Neural crest cell (in vitro differentiated cells): Measurements from ENCODE around the gene PIGM. TPM values are rescaled to one million over a fixed set of nuclear protein-coding genes. Genes with fewer than 3 reads are reported as not detected.
"Not testable (repeated sequence)": the region's sequence is repeated elsewhere in the genome, so short reads cannot be mapped to it uniquely, and the experiment has no call there.

Experiments used
- DNase-seq: peaks from one replicate; pipeline ENCODE4 v3.0.0; 2021; ENCODE audit warnings: low read depth, mixed read lengths, low spot score
- H3K27ac Mint-ChIP-seq: one replicate; pipeline ENCODE4 v1.8.0; 2021; ENCODE audit warnings: mild to moderate bottlenecking, mixed read lengths; ENCODE audit not compliant: unreplicated experiment
- H3K27me3 Mint-ChIP-seq: 2 replicates; pipeline ENCODE4 v1.8.0; 2021; ENCODE audit warnings: low read depth, mild to moderate bottlenecking, mixed read lengths
- H3K36me3 Mint-ChIP-seq: 2 replicates; pipeline ENCODE4 v1.8.0; 2021; ENCODE audit warnings: low read depth, mild to moderate bottlenecking, mixed read lengths
- H3K4me1 Mint-ChIP-seq: 2 replicates; pipeline ENCODE4 v1.8.0; 2021; ENCODE audit warnings: mixed read lengths
- H3K4me3 Mint-ChIP-seq: one replicate; pipeline ENCODE4 v1.8.0; 2021; ENCODE audit warnings: mild to moderate bottlenecking, mixed read lengths
- H3K9me3 Mint-ChIP-seq: 2 replicates; pipeline ENCODE4 v1.8.0; 2021; ENCODE audit warnings: mixed read lengths
- total RNA-seq: library from RNA; stranded (reverse); gene quantifications from 2 replicates; pipeline ENCODE4 v1.2.1, GENCODE V29; 2021
- TF ChIP-seq, protein P1 (sequence below): fragments of 200-600 bp; sonication (generic); conservative IDR thresholded peaks from 2 replicates; pipeline ENCODE4 v1.5.0; 2021; ENCODE audit warnings: antibody characterized with exemption, mild to moderate bottlenecking

The PIGM gene
- total RNA-seq, 1 donor from 2014 or later: 9.9 TPM

DNA sequence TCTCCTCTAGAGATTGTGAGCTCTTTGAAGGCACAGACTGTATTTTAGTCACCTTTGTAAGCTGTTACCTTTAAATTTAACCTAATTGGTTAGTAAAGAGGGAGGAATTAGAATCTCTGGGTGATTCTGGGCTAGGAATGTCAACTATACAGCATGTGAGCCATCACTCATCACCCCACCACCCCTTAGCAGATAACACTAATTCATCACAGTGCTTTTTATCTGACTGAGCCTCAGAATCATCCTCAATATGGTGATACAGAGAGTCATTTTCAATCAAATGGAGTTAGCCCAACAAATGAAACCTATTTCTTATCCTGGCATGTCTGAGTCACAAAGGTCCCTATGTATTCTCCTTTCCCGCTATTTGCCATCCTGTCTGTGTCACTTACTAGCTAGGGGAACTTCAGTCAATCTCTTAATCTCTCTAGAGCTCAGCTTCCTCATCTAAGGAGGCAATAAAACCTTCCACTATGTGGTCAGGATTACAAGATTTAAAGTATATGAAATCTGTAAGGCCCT lies 24.9 kb upstream of the PIGM start:
- peaks cover 42% of the 10 kb centered on the region for H3K27me3 Mint-ChIP-seq
- peaks cover 72% of the 10 kb centered on the region for H3K4me1 Mint-ChIP-seq
- H3K4me3 Mint-ChIP-seq: no peak overlapping the region
- H3K36me3 Mint-ChIP-seq: peaks cover 1% of the 10 kb centered on the region
- TF ChIP-seq, protein P1, sequence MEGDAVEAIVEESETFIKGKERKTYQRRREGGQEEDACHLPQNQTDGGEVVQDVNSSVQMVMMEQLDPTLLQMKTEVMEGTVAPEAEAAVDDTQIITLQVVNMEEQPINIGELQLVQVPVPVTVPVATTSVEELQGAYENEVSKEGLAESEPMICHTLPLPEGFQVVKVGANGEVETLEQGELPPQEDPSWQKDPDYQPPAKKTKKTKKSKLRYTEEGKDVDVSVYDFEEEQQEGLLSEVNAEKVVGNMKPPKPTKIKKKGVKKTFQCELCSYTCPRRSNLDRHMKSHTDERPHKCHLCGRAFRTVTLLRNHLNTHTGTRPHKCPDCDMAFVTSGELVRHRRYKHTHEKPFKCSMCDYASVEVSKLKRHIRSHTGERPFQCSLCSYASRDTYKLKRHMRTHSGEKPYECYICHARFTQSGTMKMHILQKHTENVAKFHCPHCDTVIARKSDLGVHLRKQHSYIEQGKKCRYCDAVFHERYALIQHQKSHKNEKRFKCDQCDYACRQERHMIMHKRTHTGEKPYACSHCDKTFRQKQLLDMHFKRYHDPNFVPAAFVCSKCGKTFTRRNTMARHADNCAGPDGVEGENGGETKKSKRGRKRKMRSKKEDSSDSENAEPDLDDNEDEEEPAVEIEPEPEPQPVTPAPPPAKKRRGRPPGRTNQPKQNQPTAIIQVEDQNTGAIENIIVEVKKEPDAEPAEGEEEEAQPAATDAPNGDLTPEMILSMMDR: no peak
- DNase-seq: no peak
- peaks cover 5% of the 10 kb centered on the region for H3K9me3 Mint-ChIP-seq
- H3K27ac Mint-ChIP-seq: peak overlapping the region; percentile 7

DNA sequence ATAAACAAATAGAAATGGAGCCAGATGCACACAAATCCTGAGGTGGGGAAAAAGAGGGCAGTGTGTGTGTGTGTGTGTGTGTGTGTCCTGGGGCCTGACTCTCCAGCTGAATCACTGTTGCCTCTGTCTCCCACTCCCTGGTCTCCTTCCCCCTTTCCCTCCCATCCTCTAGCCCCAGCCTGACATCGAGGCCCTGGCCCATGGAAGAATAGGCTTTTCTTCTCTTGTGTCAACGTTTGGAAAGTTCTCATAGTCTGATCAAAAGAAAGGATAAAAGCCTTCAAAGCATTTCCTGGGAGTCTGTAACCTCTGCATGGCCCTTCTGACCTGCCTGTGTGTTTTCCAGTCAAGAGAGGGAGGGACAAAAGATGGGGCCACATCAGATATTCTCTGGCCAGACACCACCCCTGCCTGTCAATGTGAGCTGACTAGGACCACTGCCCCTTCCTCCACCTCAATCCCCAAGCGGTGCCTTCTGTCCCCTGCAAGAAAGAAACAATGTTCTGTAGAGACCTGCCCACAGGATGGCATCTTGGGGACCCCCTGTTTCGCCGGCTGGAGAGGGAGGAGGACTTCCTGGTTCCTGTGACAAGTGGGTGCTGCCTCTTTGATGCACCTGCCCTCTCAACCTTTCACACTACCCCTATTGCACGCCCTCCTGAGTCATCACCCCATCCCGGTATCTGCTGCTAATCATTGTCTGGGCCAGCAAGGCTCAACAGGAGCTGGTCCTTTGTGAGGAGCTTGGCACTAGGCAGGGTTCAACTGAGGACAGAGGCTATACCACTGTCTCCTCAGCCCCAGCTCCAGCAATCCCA lies 22.0 kb upstream of the PIGM start:
- H3K4me1 Mint-ChIP-seq: peaks cover 73% of the 10 kb centered on the region
- TF ChIP-seq, protein P1: no peak
- peaks cover 2% of the 10 kb centered on the region for H3K36me3 Mint-ChIP-seq
- peak; percentile 30 for DNase-seq
- H3K27ac Mint-ChIP-seq: no peak overlapping the region
- peaks cover 54% of the 10 kb centered on the region for H3K27me3 Mint-ChIP-seq
- peaks cover 6% of the 10 kb centered on the region for H3K9me3 Mint-ChIP-seq
- peak overlapping the region; percentile 36 for H3K4me3 Mint-ChIP-seq

DNA sequence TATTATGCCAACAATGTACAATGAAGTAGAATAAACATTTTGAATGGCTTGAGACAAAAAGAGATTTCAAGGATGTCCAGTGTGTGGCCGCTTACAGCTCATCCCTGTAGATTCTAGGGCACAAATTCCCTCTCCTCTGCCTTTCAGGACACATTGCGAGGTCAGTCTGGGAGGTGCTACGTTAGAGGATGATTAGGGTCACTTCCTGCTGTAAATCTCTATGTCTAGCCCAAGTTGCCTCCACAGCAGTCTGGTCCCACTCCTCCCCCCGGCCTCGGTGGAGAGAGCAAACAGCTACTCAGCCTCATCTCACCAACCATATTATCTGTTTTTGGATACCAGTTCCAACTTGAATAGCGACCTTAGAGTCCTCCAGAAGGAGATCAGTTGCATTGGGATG lies 21.1 kb upstream of the PIGM start:
- DNase-seq: no peak
- Mint-ChIP-seq H3K27me3 (peaks cover 56% of the 10 kb centered on the region), H3K9me3 (peaks cover 6% of the 10 kb centered on the region), H3K4me3 (peak overlapping the region; percentile 36), H3K4me1 (peaks cover 77% of the 10 kb centered on the region), H3K27ac (no peak overlapping the region), H3K36me3 (peaks cover 2% of the 10 kb centered on the region)
- TF ChIP-seq, protein P1: no peak

DNA sequence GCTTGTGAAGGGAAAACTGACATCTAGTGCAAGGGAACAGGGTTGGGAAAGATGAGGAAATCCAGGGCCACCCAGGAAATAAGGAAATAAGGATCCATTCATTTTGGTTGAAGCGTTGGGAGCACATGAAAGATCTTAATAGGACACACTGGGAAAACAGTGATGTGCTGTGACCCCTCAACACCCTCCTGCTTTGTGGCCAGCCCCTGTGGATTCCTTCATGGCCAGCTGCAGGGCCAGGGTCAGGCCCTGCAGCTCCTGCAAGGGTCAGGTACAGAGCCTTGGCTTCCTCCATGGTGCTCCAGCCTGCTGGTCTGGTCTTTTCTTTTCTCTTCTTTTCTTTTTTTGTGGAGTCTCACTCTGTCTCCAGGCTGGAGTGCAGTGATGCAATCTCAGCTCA lies 18.8 kb upstream of the PIGM start:
- peaks cover 78% of the 10 kb centered on the region for H3K4me1 Mint-ChIP-seq
- peaks cover 2% of the 10 kb centered on the region for H3K36me3 Mint-ChIP-seq
- H3K27me3 Mint-ChIP-seq: peaks cover 55% of the 10 kb centered on the region
- H3K27ac Mint-ChIP-seq: no peak overlapping the region
- H3K9me3 Mint-ChIP-seq: peaks cover 6% of the 10 kb centered on the region
- no peak overlapping the region for H3K4me3 Mint-ChIP-seq
- TF ChIP-seq, protein P1: no peak
- no peak for DNase-seq

DNA sequence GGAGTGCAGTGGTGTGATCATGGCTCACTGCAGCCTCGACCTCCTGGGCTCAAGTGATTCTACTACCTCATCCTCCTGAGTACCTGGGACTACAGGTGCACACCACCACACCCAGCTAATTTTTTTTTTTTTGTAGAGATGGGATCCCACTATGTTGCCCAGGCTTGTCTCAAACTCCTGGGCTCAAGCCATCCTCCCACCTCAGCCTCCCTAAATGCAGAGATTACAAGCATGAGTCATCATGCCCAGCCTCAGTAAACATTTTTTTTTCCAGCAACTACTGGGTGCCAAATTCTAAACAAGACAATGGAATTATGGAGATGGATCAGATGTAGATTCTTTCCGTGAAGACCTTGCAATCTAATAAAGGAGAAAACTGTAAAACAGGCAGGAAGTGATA lies 18.4 kb upstream of the PIGM start:
- not testable (repeated sequence) for H3K4me3 Mint-ChIP-seq, H3K9me3 Mint-ChIP-seq, H3K27ac Mint-ChIP-seq, H3K36me3 Mint-ChIP-seq, DNase-seq
- peaks cover 73% of the 10 kb centered on the region for H3K4me1 Mint-ChIP-seq
- H3K27me3 Mint-ChIP-seq: peaks cover 59% of the 10 kb centered on the region

DNA sequence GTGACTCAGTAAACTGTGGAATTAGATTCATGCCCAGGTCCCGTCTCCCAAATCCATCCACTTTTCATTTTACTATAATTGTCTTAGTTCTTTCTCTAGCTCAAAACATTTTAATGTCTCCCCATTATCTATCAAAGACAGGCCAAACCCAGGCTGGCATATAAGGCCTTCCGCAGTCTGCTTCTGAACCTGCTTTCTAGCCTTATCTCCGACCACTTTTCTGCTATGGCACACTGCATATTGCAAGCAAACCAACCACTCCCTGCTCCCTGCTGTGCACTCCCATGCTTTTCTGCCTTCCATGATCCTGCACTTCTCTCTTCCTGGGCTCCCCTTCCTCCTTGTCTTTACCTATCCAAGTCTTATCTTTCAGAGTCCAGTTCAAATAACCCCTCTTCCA lies 17.3 kb upstream of the PIGM start:
- DNase-seq: no peak
- TF ChIP-seq, protein P1: no peak
- Mint-ChIP-seq H3K4me3 (no peak overlapping the region), H3K27me3 (peaks cover 67% of the 10 kb centered on the region), H3K27ac (no peak overlapping the region), H3K36me3 (peaks cover 2% of the 10 kb centered on the region), H3K9me3 (peaks cover 6% of the 10 kb centered on the region), H3K4me1 (peaks cover 62% of the 10 kb centered on the region)
